Breast epithelium (tissue), 3 donors: ENCODE data around the gene DIS3L.

Experiments
- POLR2A ChIP-seq: fragments of 450-650 bp; IDR thresholded peaks from one replicate; pipeline ENCODE4 v1.6.1; 2016; ENCODE audit warnings: antibody characterized with exemption, mild to moderate bottlenecking, moderate library complexity
- POLR2AphosphoS5 ChIP-seq, 3 donors: sonication (generic); formaldehyde crosslinking; IDR thresholded peaks; one replicate each; pipeline ENCODE4 v1.6.1; 2017; ENCODE audit warnings: antibody characterized with exemption in 3 of 3
- TF ChIP-seq, protein P1 (sequence below), 3 donors: fragments of 450-650 bp; IDR thresholded peaks; one replicate each; pipeline ENCODE4 v1.5.1; 2016 to 2017; ENCODE audit warnings: antibody characterized with exemption in 3 of 3, mild to moderate bottlenecking in 3 of 3, moderate library complexity in 3 of 3

DNA sequence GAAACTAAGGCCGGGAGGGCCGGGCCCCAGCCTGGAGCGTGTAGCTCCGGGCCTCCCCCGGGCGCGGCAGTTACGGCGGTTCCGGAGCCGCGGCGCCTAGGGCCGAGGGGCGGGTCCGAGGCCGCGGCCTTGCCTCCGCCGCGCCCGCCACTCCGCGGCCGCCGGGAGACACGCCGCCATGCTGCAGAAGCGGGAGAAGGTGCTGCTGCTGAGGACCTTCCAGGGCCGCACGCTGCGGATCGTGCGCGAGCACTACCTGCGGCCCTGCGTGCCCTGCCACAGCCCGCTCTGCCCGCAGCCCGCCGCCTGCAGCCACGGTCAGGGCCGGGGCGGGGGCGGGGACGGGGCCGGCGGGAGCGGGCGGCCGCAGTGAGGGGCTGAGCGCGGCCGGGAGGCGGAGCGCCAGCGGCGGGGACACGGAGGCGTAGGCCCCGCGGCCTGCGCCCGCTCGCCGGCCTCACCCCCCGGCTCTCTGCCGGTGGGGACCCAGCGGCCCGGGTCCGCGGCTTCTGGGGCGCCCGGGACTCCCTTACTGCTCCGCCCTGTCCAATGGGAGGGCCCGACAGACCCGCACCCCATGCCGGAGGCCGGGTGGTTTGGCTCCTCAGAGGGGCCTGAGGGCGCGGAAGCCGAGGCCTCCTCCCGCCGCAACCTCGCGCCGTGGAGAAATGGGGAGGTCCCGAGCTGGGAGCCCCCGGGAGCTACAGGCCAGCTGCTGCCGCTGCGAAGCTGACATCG, at the start of gene DIS3L:
- TF ChIP-seq POLR2A (no peak), POLR2AphosphoS5 (IDR thresholded peaks at IDR 0.05) (no peak)
- TF ChIP-seq, protein P1, sequence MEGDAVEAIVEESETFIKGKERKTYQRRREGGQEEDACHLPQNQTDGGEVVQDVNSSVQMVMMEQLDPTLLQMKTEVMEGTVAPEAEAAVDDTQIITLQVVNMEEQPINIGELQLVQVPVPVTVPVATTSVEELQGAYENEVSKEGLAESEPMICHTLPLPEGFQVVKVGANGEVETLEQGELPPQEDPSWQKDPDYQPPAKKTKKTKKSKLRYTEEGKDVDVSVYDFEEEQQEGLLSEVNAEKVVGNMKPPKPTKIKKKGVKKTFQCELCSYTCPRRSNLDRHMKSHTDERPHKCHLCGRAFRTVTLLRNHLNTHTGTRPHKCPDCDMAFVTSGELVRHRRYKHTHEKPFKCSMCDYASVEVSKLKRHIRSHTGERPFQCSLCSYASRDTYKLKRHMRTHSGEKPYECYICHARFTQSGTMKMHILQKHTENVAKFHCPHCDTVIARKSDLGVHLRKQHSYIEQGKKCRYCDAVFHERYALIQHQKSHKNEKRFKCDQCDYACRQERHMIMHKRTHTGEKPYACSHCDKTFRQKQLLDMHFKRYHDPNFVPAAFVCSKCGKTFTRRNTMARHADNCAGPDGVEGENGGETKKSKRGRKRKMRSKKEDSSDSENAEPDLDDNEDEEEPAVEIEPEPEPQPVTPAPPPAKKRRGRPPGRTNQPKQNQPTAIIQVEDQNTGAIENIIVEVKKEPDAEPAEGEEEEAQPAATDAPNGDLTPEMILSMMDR (IDR thresholded peaks at IDR 0.05): no peak
